GM18511 (cell line): ENCODE results near the gene AQP1.

Experiments used
- ATAC-seq: cut with Tn5 transposase; IDR thresholded peaks from one replicate; pipeline ENCODE4 v1.9.1; 2021; ENCODE audit warnings: mild to moderate bottlenecking, moderate library complexity; ENCODE audit not compliant: unreplicated experiment

The AQP1 gene

DNA sequence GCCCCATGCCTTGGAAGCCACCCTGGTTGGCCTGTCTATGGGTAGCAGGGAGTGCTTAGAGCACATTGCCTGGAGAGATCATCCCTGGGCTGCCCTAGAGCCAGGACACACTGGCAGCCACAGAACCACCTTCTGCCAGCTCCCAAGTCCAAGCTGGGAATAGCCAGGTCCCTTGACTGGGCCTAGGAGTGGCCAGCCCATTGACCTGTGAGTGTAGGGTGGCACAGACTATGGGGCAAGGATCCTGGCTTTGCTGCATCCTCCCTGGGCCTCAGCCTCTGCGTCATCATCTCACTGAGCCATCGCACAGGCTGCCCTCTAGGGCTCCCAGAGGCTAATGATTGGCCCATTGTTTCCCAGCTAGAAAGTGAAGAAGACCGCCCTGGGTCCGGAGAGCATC lies 7.0 kb downstream of the AQP1 start:
- no peak for ATAC-seq

DNA sequence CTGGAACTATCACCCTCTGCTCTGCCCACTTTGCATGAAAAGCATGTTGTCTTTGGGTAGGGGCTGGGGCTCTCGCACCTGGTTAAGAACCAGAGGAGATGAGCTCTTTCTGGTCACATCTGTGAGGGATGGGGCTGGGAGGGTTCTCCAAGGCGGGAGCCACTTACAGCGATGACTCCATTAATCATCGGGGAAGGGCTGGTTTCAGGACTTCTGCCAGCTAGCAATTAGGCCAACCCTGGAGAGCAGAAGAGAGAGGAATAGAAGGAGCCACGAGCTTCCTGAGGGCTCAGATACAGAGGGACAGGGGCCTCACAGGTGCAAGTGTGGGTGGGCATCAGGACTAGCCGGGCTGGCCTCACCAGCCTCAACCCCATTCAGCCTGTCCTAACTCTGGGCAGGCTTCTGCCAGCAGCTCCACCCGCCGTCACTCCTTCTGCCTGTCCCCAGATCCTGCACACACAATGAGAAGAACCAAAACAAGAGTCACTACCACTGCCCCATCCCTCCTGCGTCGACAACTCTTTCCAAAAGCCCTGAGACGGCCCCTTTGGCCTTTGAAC lies 8.4 kb downstream of the AQP1 start:
- ATAC-seq, result no peak

DNA sequence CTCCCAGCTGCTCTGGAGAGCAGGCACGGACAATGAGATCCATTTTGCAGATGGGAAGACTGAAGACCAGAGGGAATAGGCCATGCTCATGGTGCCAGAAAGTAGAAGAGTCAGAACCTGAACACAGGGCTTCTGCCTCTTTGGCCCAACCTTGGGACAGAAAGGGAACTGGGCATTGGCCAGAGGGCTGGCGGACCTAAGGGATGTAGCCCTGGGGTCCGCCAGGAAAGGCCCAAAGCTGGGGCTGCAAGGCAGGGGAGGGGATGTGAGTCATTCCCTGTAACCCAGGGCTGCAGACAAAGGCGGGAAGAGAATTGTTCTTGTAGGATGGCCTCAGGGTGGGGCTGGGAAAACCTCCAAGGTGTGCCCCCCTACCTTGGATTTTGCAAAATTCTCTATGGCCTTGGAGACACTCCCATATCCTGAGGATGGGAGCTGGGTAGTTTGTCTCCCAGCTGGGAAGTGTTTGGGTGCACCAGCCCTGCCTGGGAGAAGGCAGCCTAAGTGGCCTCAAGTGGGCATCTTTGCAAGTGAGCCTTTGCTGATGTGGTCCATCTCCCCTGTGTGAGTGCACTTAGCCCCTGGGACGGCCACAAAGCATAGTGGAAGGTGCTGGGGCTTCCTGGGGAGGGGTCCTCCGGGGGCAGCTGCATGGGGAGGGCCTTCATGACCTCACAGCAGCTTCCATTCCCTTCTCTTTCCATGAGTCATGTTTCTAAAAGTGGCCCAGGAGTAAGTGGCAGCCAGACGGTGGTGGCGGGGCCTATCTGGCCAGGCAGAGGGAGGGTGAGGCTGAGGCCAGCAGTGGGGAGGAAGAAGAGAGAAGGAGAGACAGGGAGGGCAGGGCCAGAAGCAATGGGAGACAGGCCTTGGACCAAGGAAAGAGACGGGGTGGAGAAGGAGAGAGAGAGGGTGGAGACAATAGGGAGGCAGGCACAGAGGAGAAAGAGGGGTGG lies 9.2 kb downstream of the AQP1 start:
- no peak for ATAC-seq

DNA sequence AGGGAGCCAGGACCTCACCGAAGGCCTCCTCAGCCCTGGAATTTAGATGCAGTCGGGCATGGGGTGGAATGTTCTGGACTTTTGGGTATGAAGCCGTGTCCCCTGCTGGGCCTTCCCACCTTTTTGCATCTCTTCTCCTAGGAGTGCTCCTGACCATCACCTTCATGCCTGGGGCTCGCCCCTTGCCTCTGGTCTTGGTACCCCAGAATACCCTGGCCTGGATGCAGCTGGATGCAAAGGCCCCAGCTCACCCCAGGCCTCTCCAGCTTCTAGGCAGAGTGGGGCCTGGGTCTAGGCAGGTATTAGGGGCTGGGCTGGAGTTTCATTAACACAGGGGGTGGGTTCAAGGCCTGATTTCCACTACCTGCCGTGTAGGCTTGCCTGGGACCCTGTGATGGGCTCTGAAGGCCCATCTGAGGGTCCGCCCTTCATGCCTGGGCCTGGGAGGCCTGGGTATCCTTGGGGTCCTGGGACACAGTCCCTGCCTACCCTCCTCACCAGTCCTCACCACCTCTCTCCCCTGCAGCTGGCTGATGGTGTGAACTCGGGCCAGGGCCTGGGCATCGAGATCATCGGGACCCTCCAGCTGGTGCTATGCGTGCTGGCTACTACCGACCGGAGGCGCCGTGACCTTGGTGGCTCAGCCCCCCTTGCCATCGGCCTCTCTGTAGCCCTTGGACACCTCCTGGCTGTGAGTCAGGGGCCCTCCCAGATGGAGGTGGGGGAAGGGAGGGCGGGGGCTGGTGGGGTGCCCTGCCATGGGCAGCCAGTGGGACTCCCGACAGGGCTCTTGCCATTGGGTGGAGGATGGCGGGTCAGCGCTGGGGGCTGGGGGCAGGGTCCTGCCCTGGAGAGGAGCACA lies 10.1 kb downstream of the AQP1 start:
- ATAC-seq, result no peak

DNA sequence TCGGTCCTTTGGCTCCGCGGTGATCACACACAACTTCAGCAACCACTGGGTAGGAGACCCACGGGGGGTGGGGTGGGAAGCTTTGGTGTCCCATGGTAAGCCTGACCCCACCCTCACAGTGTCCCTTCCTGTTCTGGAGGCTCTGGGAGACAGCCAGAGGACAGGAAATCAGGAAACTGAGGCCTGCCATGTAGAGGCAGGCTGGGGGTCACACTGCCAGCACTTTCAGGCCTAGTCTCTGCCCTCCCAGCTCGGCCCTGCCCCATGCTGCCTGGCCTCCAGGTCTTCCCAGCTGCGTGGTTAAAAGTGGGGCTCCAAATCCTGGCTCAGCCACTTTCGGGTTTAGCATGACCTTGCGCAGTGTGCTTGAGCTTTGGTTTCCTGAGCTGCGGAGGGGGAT lies 10.9 kb downstream of the AQP1 start:
- ATAC-seq, result no peak

DNA sequence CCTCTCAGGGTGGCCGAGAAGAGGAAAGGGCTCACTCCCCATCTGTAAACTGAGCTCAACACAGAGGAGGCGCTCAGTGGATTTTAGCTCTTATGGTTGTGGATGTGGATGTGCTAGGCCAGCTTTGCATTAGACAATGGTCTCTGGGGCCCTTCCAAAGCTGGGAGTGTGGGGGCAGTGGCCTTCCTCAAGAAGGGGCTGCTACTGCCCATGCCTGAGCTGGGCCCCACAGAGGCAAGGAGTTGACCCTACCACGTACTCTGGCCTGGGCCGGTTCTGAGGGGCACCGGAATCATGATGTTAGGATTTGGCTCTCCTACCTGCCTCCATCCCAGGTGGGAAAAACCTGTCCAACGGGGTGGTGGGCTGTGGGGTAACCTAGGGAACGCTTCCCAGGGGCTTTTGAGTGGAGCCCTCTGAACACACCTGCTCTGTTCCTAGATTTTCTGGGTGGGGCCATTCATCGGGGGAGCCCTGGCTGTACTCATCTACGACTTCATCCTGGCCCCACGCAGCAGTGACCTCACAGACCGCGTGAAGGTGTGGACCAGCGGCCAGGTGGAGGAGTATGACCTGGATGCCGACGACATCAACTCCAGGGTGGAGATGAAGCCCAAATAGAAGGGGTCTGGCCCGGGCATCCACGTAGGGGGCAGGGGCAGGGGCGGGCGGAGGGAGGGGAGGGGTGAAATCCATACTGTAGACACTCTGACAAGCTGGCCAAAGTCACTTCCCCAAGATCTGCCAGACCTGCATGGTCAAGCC lies 11.5 kb downstream of the AQP1 start:
- no peak for ATAC-seq

DNA sequence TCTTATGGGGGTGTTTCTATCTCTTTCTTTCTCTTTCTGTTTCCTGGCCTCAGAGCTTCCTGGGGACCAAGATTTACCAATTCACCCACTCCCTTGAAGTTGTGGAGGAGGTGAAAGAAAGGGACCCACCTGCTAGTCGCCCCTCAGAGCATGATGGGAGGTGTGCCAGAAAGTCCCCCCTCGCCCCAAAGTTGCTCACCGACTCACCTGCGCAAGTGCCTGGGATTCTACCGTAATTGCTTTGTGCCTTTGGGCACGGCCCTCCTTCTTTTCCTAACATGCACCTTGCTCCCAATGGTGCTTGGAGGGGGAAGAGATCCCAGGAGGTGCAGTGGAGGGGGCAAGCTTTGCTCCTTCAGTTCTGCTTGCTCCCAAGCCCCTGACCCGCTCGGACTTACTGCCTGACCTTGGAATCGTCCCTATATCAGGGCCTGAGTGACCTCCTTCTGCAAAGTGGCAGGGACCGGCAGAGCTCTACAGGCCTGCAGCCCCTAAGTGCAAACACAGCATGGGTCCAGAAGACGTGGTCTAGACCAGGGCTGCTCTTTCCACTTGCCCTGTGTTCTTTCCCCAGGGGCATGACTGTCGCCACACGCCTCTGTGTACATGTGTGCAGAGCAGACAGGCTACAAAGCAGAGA lies 12.2 kb downstream of the AQP1 start:
- no peak for ATAC-seq

DNA sequence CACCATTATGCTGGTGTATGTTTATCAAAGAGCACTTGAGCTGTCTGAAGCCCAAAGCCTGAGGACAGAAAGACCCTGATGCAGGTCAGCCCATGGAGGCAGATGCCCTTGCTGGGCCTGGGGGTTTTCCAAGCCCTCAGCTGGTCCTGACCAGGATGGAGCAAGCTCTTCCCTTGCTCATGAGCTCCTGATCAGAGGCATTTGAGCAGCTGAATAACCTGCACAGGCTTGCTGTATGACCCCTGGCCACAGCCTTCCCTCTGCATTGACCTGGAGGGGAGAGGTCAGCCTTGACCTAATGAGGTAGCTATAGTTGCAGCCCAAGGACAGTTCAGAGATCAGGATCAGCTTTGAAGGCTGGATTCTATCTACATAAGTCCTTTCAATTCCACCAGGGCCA lies 13.0 kb downstream of the AQP1 start:
- no peak for ATAC-seq

DNA sequence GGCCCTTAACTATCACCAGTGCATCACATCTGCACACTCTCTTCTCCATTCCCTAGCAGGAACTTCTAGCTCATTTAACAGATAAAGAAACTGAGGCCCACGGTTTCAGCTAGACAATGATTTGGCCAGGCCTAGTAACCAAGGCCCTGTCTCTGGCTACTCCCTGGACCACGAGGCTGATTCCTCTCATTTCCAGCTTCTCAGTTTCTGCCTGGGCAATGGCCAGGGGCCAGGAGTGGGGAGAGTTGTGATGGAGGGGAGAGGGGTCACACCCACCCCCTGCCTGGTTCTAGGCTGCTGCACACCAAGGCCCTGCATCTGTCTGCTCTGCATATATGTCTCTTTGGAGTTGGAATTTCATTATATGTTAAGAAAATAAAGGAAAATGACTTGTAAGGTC lies 13.5 kb downstream of the AQP1 start:
- no peak for ATAC-seq

DNA sequence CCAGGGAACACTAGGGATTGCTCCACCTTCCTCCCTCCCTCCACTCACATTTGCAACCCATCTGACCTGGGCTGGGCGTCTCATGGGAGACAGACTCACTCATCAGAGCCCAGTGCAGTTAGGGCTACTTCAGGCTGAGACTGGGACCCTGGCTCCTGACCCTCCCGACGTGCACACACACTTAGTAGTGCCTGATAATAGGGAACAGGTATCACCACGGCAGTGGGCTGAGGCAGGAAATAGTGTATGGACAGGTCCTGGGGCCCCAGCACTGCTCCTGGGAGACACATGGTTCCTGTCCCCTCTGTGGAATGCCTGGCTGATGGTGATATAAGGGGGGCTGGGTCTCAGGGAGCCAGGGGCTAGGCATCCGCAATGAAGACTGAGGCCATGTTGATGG lies 14.3 kb downstream of the AQP1 start:
- ATAC-seq, result no peak

DNA sequence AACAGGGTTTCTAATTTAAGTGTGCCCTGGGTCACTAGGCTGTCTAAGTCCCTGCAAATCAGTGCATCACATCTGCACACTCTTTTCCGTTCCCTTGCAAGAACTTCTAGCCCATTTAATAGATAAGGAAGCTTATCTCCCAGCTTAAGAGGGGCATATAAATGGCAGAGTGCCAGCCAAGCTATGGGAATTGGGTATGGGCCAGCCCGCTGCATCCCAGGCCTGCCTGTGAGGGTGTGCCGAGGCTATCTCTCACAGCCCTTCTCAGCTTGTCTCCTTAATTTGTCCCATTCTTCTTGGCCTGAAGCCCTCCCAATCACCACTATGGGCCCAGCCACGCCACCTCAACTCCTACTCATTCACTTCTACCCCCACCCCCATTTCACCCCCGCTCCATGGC lies 14.7 kb downstream of the AQP1 start:
- ATAC-seq, result no peak

DNA sequence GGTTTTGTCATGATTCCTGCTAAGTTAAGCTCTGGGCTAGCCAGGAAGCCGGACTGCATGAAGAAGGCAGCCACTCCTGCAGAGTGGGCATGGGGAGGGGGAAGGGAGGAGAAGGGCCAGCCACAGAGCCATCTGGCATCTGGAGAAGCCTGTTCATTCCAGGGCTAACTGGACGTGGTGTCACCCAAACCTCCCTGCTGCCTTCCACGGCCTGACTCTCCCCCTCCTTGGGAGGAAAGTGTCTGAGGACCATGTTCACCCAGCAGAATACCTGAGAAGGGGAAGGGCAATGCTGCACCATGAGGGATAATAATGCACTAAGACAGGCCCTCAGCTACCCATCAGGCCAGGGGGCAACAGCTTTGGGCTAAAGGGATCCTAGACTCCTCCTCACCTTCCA lies 15.4 kb downstream of the AQP1 start:
- ATAC-seq, result no peak

DNA sequence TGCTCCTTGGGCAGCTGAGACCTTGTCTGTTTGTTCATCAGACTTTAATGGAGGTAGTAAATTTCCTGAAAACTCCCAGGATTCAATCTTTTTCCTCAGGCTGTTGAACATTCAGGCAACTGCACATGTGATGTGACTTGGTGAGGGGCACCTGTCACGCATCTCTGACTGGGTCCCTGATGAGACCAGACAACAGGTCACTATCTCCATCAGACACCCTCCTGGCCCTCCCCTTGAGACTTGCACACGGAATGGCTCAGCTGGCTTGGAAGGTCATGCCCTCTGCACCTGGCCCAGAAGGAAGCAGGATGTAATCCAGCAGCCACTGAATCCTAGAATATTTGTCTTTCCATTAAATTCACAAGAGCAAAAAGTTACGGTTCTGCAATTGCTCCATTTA lies 15.9 kb downstream of the AQP1 start:
- no peak for ATAC-seq

DNA sequence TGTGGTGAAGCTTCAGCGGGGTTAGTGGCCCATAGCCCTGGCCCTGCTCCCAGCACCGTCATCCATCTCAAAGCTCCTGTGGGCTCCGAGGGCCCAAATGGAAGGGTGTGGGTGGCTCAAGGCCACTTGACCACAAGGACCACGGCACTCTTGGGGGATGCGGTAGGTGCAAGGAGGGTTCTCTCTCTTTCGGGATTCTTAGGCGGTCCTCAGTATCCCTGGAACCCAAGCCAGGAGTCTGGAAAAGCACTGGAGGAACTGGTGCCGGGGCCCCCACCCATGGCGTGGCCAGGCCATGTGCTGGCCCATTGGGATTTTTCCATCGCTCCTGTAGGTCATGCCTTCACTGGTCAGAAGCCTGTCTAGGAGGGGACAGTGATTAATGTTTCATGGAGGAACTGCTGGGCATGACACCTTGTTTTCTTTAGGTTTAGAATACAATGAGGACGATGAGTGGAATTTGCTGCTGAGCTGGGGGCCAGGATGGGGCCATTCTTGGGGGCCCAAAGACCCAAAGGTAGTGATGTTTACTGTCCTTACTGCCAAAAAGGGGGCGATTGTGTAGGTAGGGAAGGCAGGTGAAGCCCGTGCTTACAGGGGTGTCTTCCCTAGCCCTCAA lies 16.7 kb downstream of the AQP1 start:
- ATAC-seq, result no peak

DNA sequence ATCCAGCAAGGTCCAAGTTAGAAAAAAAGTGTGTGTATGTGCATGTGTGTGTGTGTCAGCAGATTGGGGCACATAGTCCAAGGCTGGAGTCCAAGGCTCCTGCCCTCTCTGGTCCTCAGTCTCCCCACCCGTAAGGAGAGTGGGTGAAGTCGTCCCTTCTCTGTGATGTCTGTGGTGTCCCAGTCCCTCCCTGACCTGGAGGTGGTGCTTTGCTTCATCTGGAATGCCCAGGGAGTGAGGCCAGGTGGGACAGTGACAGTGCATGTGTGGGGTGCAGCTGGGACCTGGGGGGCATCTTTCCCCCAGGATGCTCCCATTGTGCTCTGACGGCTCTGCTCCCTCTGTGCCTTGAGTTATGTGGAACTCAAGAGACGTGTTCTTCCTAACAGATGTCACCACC lies 18.0 kb downstream of the AQP1 start:
- ATAC-seq, result no peak

DNA sequence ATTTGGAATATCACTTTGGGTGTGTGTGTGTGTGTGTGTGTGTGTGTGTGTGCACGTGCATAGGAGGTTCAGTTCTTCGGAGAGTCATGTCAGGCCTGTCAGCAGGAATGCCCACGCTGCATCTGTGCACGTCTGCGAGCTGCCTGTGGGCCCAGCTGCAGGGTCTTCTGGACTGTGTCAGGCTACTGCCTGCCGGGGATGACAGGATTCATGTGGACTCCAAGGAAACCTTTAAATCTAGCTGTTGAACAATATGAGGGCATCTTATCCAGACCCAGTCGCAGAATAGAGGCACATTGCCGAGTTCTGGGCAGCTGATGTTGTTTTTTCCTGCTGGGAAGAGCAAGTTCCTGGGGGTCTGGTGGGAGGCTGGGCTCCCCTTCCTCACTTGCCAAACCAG lies 19.0 kb downstream of the AQP1 start:
- no peak for ATAC-seq

DNA sequence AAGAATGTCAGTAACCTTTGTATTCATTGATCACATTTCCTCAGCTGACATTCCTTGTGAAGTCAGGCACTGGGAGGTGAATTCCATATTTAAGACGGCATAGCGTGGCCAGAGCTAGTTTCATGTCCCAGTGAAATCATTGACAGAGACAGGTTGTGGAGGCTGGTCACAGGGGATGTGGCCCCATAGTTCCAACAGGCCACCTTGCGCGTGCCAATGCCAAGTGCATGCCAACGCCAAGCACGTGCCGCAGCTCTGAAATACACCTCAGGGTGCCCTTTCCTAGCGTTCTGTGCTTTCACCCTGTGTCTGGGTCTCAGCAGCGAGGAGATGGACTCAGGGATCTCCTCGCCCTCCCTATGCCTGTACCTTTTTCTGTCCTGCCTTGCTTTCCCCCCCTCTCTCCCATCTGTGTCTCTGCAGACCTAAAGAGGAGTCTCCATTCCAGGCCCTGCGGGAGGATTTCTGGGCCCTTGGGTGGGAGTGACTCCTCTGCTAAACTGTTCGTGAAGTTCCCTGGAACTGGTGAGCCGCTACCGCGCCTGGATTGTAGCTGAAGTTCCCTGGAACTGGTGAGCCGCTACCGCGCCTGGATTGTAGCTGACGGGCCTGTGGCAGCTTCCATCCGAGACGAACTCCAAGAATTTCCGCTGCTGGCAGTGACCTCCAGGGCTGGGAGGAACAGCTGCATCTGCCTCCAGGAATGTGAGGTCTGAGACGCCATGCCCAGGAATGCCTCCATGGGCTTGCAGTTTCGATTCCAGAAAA lies 19.7 kb downstream of the AQP1 start:
- no peak for ATAC-seq

DNA sequence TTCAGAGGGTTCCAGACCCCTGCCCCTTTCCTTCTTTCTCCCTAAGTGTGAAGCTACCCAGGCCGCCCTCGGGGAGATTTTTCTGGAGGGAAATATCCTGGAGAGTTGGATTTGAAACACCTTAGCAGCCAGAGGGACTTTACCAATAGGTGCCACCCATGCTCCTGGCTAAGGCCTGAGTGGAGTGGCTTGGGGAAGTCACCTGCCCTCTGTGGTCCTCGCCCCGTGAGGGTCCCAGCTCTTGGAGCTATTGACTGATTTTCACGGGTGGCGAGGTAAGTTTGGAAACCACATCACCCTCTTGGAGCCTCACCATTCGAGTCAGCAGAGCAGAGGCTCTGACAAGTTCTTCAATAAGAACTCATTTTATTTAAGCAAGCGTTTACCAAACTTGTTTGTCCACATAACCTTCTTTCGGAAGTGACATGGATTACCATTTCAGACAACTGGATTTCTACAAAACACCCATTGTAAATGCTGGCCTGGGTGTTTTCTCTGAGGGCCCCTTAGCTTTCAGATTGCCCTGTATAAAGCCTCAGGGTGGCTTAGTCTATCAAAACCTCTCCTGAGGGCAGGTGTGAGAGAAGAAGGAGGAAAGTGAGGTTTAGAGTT lies 20.4 kb downstream of the AQP1 start:
- ATAC-seq, result no peak

DNA sequence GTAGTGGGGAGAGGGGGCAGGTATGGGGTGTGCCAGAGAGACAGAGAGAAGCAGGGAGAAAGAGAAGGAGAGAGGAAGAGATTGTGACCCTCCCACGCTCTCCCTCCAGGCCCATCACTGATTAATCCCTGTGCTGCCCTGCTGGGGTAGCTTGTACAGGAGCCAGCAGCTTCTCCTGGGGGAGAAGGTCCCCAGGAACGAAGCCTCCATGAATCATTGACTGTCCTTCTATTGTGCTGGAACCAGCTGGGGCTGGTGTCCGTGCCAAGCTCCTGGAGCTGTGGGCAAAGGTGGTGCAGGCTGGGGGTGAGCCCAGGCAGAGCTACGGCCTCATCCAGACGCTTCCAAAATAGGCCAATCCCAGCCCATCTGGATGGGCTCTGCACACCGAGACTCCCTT lies 20.9 kb downstream of the AQP1 start:
- no peak for ATAC-seq
